Activated naive CD4-positive, alpha-beta T cell treated with anti-CD3 and anti-CD28 coated beads for 36 hours (primary cell): ENCODE data around the gene TJP1. TPM values are rescaled to one million over a fixed set of nuclear protein-coding genes. Genes with fewer than 3 reads are reported as not detected.
"Not testable (repeated sequence)": the region's sequence is repeated elsewhere in the genome, so short reads cannot be mapped to it uniquely, and the experiment has no call there.

Source experiments
- CTCF ChIA-PET: fragments of 350-600 bp; sonication (Branson Sonifier 250); formaldehyde crosslinking; loops from one replicate; lab custom pipeline; 2021; ENCODE audit warnings: antibody characterized with exemption; lab: Charles Lee
- DNase-seq: peaks from one replicate; pipeline ENCODE4 v3.0.0-alpha.2; 2020
- H3K27ac Mint-ChIP-seq: one replicate; pipeline ENCODE4 v1.8.0; 2021; ENCODE audit warnings: mild to moderate bottlenecking, mixed read lengths
- H3K27me3 Mint-ChIP-seq: one replicate; pipeline ENCODE4 v1.8.0; 2021; ENCODE audit warnings: low read depth, mixed read lengths
- H3K36me3 Mint-ChIP-seq: one replicate; pipeline ENCODE4 v1.8.0; 2021; ENCODE audit warnings: low read depth, mixed read lengths
- H3K4me1 Mint-ChIP-seq: one replicate; pipeline ENCODE4 v1.8.0; 2021; ENCODE audit warnings: low read depth, mixed read lengths
- H3K4me3 Mint-ChIP-seq: one replicate; pipeline ENCODE4 v1.8.0; 2021; ENCODE audit warnings: mild to moderate bottlenecking, moderate library complexity, mixed read lengths
- H3K9me3 Mint-ChIP-seq: one replicate; pipeline ENCODE4 v1.8.0; 2021; ENCODE audit warnings: mixed read lengths
- intact Hi-C: fragments of 100-400 bp; cut with micrococcal nuclease; formaldehyde crosslinking; loops from one replicate; pipeline ENCODE4 v1.15.1; 2023
- total RNA-seq, 2 experiments: library from RNA; stranded (reverse); gene quantifications; one replicate each; pipeline ENCODE4 v1.2.3, GENCODE V29; 2021

Gene TJP1
- total RNA-seq, 2 experiments from 2014 or later, result not detected

- Mint-ChIP-seq H3K4me1 (no peaks in the 10 kb centered on the region), H3K9me3 (no peaks in the 10 kb centered on the region), H3K4me3 (no peak overlapping the region), H3K27ac (no peak overlapping the region), H3K27me3 (peaks cover 37% of the 10 kb centered on the region), H3K36me3 (no peaks in the 10 kb centered on the region)
- intact Hi-C loops, result no loop called here
- CTCF ChIA-PET, result no interaction called here
- DNase-seq, result no peak
Observed at GRCh38 chr15:29677455-29677854, 144.8 kb downstream of the TJP1 start.

- CTCF ChIA-PET, result no interaction called here
- Mint-ChIP-seq H3K36me3 (no peaks in the 10 kb centered on the region), H3K27me3 (peaks cover 39% of the 10 kb centered on the region), H3K27ac (no peak overlapping the region), H3K4me3 (no peak overlapping the region), H3K4me1 (no peaks in the 10 kb centered on the region), H3K9me3 (no peaks in the 10 kb centered on the region)
- intact Hi-C loops, result no loop called here
- DNase-seq, result no peak
Observed at GRCh38 chr15:29676961-29677402, 145.3 kb downstream of the TJP1 start.

DNA sequence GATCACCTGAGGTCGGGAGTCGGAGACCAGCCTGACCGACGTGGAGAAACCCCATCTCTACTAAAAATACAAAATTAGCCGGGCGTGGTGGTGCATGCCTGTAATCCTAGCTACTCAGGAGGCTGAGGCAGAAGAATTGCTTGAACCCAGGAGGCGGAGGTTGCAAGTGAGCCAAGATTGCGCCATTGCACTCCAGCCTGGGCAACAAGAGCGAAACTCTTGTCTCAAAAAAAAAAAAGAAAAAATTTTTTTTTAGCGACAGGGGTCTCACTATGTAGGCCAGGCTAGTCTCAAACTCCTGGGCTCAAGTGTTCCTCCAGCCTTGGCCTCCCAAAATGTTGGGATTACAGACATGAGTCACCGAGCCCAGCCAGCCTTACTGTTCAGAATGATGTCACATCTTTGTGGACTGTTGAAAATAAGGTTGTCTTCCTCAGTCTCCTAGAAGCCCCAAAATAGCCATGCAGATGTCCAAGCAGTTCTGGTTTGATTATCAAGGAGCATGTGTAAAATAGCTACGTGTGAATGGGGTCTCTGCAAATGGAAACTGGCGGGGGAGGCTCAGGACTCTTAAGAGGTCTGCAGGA is 145.8 kb downstream of the TJP1 start:
- H3K9me3 Mint-ChIP-seq, H3K27ac Mint-ChIP-seq, H3K4me3 Mint-ChIP-seq, H3K4me1 Mint-ChIP-seq, H3K36me3 Mint-ChIP-seq, CTCF ChIA-PET, DNase-seq, intact Hi-C loops: not testable (repeated sequence)
- H3K27me3 Mint-ChIP-seq, result peaks cover 39% of the 10 kb centered on the region

GRCh38 chr15:29675791-29676301 is 146.4 kb downstream of the TJP1 start:
- H3K4me1 Mint-ChIP-seq, result no peaks in the 10 kb centered on the region
- no peak overlapping the region for H3K4me3 Mint-ChIP-seq
- intact Hi-C loops, result no loop called here
- no peaks in the 10 kb centered on the region for H3K36me3 Mint-ChIP-seq
- peaks cover 39% of the 10 kb centered on the region for H3K27me3 Mint-ChIP-seq
- no peak overlapping the region for H3K27ac Mint-ChIP-seq
- no peaks in the 10 kb centered on the region for H3K9me3 Mint-ChIP-seq
- DNase-seq, result no peak
- CTCF ChIA-PET, result no interaction called here

DNA sequence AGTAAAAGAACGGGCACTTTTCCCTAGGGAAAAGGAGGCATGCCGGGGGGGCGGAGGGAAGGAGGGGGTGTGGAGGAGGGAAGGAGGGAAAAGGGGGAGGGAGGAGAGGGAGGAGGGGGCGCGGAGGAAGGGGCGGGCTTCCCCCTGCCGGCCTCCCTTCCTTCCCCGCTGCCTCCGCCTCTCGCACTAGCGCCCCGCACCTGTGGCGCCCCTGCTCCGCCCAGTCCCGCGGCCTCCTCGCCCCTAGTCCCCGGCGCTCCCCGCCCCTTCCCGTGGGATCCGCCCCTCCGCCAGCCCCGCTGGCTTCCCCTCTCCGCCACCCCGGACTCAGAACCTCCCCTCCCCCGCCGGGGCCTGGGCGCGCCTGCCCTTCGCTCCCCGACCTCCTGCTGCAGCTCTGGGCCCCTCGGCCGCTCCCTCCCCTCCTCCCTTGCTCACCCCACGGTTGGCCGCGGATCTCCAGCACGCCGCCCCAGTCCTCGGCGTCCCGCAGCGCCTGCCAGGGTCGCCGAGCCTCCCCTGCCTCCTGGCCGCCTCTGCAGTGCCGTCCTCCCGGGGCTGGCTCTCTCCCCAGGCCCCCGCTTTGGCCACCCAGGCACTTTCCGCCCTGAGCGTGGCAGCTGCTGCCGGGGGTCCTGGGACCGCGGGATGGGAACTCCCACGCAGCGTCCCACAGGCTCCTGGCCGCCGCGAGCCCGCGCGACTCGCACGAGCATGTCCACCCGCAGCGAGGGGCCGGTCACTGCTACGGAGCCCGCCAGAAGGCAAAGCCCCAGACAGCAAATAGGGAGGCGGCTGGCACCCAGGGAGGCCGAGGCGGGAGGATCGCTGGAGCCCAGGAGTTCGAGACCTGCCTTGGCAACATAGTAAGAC is 147.4 kb downstream of the TJP1 start:
- intact Hi-C loops, result no loop called here
- H3K36me3 Mint-ChIP-seq, result no peaks in the 10 kb centered on the region
- CTCF ChIA-PET, result no interaction called here
- no peak for DNase-seq
- no peak overlapping the region for H3K27ac Mint-ChIP-seq
- no peak overlapping the region for H3K4me3 Mint-ChIP-seq
- H3K9me3 Mint-ChIP-seq, result no peaks in the 10 kb centered on the region
- H3K27me3 Mint-ChIP-seq, result peaks cover 39% of the 10 kb centered on the region
- H3K4me1 Mint-ChIP-seq, result no peaks in the 10 kb centered on the region

DNA sequence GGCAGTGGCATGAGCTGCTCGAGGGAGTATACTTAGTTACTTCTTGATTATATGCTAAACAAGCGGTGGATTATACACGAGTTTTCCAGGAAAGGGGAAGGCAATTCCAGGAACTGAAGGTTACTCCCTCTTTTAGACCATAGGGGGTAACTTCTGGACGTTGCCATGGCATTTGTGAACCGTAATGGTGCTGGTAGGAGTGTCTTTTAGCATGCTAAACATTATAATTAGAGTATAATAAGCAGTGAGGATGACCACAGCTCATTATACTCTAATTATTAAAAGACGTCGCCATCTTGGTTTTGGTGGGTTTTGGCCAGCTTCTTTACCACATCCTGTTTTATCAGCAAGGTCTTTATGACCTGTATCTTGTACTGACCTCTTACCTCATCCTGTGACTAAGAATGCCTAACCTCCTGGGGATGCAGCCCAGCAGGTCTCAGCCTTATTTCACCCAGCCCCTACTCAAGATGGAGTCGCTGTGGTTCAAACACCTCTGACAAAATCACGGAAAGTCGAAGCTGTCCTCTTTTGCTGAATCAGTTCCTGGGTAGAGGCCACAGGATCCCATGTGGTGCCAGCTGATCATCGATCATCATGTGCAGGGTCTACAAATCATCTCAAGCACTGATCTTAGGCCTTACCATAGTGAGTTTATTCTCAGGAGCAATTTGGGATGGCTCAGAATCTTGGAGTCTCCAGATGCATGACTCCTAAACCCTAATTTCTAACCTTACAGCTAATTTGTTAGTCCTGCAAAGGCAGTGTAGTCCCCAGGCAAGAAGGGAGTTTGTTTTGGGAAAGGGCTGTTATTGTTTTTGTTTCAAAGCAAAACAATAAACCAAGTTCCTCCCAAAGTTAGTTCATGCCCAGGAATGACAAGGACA is 149.1 kb downstream of the TJP1 start:
- Mint-ChIP-seq H3K4me1 (no peaks in the 10 kb centered on the region), H3K4me3 (no peak overlapping the region), H3K36me3 (no peaks in the 10 kb centered on the region), H3K9me3 (no peaks in the 10 kb centered on the region), H3K27ac (no peak overlapping the region), H3K27me3 (peaks cover 44% of the 10 kb centered on the region)
- DNase-seq, result no peak
- CTCF ChIA-PET, result no interaction called here
- intact Hi-C loops, result no loop called here

DNA sequence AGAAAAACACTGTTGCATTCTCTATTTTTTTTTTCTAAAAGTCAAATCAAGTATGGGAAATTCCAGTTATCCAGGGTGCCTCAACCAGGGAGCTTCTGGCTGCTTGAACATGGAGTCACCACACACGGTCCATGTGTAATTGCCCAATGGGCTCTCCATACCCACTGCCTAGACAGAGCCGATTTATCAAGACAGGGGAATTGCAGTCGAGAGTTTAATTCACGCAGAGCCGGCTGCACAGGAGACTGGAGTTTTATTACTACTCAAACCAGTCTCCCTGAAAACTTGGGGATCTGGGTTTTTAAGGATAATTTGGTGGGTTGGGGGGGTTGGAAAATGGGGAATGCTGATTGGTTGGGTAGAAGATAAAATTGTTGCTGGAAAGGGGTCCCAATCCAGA is 149.8 kb downstream of the TJP1 start:
- H3K27me3 Mint-ChIP-seq, result peaks cover 38% of the 10 kb centered on the region
- H3K4me1 Mint-ChIP-seq, result no peaks in the 10 kb centered on the region
- intact Hi-C loops, result no loop called here
- no peak overlapping the region for H3K27ac Mint-ChIP-seq
- no peaks in the 10 kb centered on the region for H3K36me3 Mint-ChIP-seq
- no peak overlapping the region for H3K4me3 Mint-ChIP-seq
- H3K9me3 Mint-ChIP-seq, result no peaks in the 10 kb centered on the region
- CTCF ChIA-PET, result no interaction called here
- DNase-seq, result no peak

GRCh38 chr15:29672046-29672445 is 150.2 kb downstream of the TJP1 start:
- H3K27me3 Mint-ChIP-seq, result peaks cover 34% of the 10 kb centered on the region
- H3K4me3 Mint-ChIP-seq, CTCF ChIA-PET, H3K27ac Mint-ChIP-seq, H3K9me3 Mint-ChIP-seq, H3K36me3 Mint-ChIP-seq, DNase-seq, H3K4me1 Mint-ChIP-seq, intact Hi-C loops: not testable (repeated sequence)

- H3K27me3 Mint-ChIP-seq, result peaks cover 33% of the 10 kb centered on the region
- intact Hi-C loops, result no loop called here
Observed at GRCh38 chr15:29670998-29671981, 151.0 kb downstream of the TJP1 start.

DNA sequence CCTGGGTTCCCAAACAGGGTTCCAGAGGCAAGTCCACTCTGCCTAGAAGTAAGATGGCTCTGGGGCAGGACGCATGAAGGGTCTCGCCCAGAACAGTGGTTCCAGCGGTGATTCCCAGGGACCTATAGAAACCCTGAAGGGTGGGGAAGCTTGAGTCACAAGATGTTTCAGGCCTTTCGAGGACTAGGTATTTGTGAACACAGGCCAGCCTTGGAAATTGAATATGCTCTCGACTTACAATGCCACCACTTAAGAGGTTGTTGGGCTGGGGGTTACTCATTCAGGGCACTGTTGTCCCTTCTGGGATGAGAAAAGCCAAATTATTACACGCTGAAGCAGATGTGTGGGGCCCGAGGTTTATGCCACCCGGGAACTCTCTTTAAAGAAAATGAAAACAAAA is 152.0 kb downstream of the TJP1 start:
- intact Hi-C loops, result no loop called here
- Mint-ChIP-seq H3K4me3 (no peak overlapping the region), H3K9me3 (no peaks in the 10 kb centered on the region), H3K36me3 (no peaks in the 10 kb centered on the region), H3K4me1 (no peaks in the 10 kb centered on the region), H3K27ac (no peak overlapping the region), H3K27me3 (peaks cover 29% of the 10 kb centered on the region)
- DNase-seq, result no peak
- CTCF ChIA-PET, result no interaction called here

More at GRCh38 chr15:29670998-29671981, 151.0 kb downstream of the TJP1 start:
- Mint-ChIP-seq H3K4me1 (no peaks in the 10 kb centered on the region), H3K4me3 (no peak overlapping the region), H3K27ac (no peak overlapping the region), H3K9me3 (no peaks in the 10 kb centered on the region), H3K36me3 (no peaks in the 10 kb centered on the region)
- CTCF ChIA-PET, result no interaction called here
- DNase-seq, result no peak

DNA sequence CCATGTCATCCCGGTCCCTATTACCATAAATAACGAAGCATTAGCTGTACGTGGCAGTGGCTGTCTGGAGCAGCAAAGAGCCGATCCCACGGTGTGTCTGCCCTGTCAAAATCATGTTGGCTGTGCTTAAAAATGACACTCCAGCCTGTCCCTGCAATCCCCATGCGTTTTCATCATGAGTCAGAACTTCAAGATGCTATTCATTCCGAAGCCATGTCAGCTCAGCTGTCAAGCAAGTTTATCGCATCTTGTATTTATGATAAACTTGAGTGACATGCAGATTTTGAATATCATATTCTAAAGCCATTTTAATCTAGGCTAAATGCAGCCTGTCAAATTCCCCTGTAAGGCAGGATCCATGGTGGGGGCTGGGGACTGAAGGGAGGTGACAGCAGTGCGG is 152.4 kb downstream of the TJP1 start:
- H3K9me3 Mint-ChIP-seq, result no peaks in the 10 kb centered on the region
- peaks cover 29% of the 10 kb centered on the region for H3K27me3 Mint-ChIP-seq
- CTCF ChIA-PET, result interaction anchor here (0.6 kb wide), 1 partner anchor 394 kb away, joined by 3 read pairs; no protein-coding TSS in a partner anchor
- no peaks in the 10 kb centered on the region for H3K4me1 Mint-ChIP-seq
- H3K4me3 Mint-ChIP-seq, result no peak overlapping the region
- no peak overlapping the region for H3K27ac Mint-ChIP-seq
- no peak for DNase-seq
- H3K36me3 Mint-ChIP-seq, result no peaks in the 10 kb centered on the region
- intact Hi-C loops, result loop anchor here (5.0 kb wide), 1 partner anchor 257 kb away; no protein-coding TSS in a partner anchor
